Fibroblast of mammary gland (primary cell): ENCODE data around the gene KCNH3.
"Not testable (repeated sequence)": the region's sequence is repeated elsewhere in the genome, so short reads cannot be mapped to it uniquely, and the experiment has no call there.

Experiments used
- DNase-seq: peaks from one replicate; pipeline ENCODE4 v3.0.0-alpha.2; 2010; ENCODE audit warnings: low read depth
- H3K4me3 ChIP-seq: 2 replicates; pipeline ENCODE4 v1.5.1; 2011; ENCODE audit warnings: low read depth, mild to moderate bottlenecking, low read length, moderate library complexity; ENCODE audit not compliant: control insufficient read depth
- TF ChIP-seq, protein P1 (sequence below): conservative IDR thresholded peaks from 2 replicates; pipeline ENCODE4 v1.5.1; 2011; ENCODE audit warnings: low read depth, low read length, inconsistent platforms; ENCODE audit not compliant: control insufficient read depth, insufficient read depth

Gene KCNH3

DNA sequence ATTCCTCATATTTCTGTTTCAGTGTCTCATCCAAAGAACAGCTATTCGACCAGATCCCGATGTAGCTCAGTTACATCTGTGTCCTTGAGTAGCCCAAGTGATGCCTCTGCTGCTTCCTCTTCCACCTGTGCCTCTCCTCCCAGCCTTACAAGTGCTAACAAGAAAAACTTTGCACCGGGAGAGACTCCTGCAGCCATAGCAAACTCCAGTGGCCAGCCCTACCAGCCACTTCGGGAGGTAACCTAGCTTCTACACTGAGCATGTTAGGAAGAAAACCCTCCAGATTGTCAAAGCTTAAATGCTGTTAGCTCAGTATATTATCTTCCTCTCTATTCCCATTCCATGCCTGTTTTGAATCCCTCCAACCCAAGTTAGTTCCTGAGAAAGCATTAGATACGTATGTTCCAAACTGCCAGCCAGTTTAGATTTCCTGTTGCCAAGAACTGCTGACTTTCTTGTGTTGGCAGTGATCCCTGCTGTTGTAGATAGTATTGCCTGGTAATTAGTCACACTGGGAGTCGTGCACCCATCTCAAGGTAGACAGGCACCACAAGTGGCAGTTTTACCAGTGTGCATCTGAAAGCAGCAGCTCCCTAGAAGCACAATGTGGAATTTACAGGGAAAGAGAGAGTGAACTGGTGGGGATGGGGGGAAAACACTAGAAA is 14.0 kb upstream of the KCNH3 start:
- TF ChIP-seq, protein P1, sequence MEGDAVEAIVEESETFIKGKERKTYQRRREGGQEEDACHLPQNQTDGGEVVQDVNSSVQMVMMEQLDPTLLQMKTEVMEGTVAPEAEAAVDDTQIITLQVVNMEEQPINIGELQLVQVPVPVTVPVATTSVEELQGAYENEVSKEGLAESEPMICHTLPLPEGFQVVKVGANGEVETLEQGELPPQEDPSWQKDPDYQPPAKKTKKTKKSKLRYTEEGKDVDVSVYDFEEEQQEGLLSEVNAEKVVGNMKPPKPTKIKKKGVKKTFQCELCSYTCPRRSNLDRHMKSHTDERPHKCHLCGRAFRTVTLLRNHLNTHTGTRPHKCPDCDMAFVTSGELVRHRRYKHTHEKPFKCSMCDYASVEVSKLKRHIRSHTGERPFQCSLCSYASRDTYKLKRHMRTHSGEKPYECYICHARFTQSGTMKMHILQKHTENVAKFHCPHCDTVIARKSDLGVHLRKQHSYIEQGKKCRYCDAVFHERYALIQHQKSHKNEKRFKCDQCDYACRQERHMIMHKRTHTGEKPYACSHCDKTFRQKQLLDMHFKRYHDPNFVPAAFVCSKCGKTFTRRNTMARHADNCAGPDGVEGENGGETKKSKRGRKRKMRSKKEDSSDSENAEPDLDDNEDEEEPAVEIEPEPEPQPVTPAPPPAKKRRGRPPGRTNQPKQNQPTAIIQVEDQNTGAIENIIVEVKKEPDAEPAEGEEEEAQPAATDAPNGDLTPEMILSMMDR, result no peak
- no peak overlapping the region for H3K4me3 ChIP-seq
- peak; percentile 14 for DNase-seq

DNA sequence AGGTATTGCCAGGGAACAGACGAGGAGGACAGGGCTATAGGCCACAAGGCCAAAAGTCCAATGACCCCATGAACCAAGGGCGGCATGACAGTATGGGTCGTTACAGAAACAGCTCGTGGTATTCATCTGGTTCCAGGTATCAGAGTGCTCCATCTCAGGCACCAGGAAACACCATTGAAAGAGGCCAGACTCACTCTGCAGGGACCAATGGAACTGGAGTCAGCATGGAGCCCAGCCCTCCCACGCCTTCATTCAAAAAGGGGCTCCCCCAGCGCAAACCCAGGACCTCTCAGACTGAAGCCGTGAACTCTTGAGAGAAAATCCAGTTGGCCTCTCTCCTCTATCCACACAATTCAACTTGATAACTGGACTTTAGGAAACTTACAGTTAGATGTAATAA is 12.9 kb upstream of the KCNH3 start:
- TF ChIP-seq, protein P1, result no peak
- no peak for DNase-seq

DNA sequence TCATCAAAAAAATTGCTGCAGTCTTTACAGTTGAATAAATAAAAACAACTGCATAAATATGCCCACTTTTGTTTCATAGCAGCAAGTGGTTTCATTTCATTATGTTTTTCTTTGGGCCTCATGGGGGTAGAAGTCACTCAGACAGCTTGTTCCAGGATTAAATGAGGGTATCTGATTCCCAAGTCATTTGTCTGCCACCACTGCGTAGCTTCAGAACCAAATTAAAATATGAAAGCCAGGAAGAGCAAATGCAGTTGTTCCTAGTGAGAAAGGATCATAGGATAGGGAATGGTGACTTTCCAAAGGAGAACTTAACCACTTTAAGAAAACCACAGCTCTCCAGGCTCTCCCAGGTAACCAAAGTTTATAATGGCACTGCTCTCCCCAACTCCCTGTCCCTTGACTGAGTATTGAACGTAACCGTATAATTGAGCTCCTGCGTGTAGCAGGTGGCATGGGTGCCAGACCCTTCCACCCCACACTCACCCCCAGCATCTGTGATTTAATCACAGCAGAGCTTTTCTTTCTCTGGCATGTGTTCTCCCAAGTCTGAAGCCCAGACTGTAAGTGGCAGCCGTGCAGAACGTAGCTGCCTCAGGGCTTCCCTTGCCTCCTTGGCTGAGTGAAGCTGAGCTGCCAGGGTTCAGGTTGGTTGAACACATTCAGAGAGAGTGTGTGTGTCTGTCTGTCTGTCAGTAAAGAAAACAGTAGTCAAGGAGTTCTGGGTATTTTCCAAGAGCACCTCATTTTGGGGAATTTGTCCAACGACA is 11.3 kb upstream of the KCNH3 start:
- H3K4me3 ChIP-seq, result no peak overlapping the region
- DNase-seq, result no peak
- TF ChIP-seq, protein P1, result no peak

More for the DNA sequence above, 12.9 kb upstream of the KCNH3 start:
- no peak overlapping the region for H3K4me3 ChIP-seq

DNA sequence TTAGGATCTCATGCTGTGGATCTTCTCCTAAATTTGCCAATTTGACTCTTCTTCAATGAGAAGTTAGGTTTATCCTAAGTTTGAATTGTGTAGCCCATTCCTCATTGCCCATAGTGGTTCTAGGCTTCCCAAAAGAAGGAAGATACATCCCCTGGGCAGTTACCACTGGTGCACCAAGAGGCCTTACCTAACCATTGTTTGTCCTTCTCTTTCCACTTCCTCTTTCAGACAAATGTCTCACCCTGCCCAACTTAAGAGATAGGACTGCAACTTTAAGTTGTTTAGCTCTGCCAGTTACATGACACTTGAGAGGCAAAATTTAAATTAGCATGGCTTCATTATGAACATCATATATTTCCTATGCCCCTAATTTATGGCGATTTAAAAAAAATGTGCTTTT is 9.4 kb upstream of the KCNH3 start:
- DNase-seq, result no peak
- H3K4me3 ChIP-seq, result no peak overlapping the region
- TF ChIP-seq, protein P1, result no peak

DNA sequence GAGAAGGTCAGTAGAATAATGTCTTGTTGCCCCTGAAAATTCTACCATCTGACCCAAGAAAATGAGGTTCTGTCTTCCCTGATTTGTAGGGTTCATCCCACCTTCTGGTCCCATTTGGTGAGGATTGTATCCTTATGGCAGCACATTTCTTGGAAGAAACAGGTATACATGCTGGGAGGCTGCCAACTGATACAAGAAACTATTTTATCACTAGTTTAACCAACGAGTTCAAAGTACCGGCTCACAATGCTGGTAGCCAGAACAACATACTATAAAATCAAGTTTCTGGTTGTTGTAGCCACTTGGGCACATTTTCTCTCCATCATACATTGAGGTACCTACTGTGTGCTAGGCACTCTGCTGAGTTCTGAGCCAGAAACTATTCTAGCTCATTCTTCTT is 7.1 kb upstream of the KCNH3 start:
- no peak for DNase-seq
- no peak overlapping the region for H3K4me3 ChIP-seq
- TF ChIP-seq, protein P1, result no peak

DNA sequence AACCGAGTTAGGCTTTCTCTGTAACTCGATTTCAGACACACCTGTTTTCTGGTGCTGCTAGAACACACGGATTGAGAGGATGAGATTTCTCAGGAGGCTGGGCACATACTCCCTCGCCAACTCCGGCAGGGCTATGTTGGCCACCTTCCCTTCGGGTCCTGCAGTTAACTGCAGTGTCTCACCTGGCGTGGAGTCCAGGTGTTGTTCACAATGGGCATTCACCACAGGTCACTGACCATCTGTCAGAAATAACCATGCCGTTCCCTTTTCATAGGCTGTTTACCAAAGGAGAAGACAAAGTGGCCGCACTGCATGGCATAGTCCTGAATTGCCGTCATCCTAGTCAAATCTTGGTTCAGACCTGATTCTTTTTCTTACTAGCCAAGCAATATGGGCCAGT is 5.5 kb upstream of the KCNH3 start:
- TF ChIP-seq, protein P1, result no peak
- no peak for DNase-seq

DNA sequence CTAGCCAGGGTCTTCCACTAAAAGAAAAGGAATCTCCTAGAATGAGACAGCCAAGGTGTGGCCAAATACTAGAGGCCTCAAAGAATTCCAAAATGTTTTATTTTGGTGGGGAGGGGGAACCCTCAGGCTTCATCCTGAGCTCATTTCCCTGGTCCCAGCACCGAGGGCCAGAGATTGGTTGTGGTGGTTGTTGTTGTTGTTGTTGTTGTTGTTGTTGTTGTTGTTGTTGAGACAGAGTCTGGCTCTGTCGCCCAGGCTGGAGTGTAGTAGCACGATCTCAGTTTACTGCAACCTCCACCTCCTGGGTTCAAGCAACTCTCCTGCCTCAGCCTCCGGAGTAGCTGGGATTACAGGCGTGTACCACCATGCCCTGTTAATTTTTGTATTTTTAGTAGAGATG is 4.7 kb upstream of the KCNH3 start:
- not testable (repeated sequence) for DNase-seq, H3K4me3 ChIP-seq

More for the DNA sequence above, 5.5 kb upstream of the KCNH3 start:
- H3K4me3 ChIP-seq, result no peak overlapping the region
